Muscle layer of duodenum (tissue), 2 donors: ENCODE measurements around the gene PID1.

Experiments used
- H3K27ac ChIP-seq: one replicate; pipeline ENCODE4 v1.7.0; 2013; ENCODE audit warnings: mild to moderate bottlenecking, low read length
- H3K27me3 ChIP-seq: one replicate; pipeline ENCODE4 v1.7.0; 2013; ENCODE audit warnings: low read depth, mild to moderate bottlenecking, control low read depth, low read length
- H3K36me3 ChIP-seq, 2 donors: one replicate each; pipeline ENCODE4 v1.7.0; 2013; ENCODE audit warnings: low read length in 2 of 2, control low read depth in 1 of 2, mild to moderate bottlenecking in 1 of 2; ENCODE audit not compliant: insufficient read depth in 2 of 2, control insufficient read depth in 1 of 2
- H3K4me1 ChIP-seq, 2 donors: one replicate each; pipeline ENCODE4 v1.7.0; 2013; ENCODE audit warnings: low read length in 2 of 2, mild to moderate bottlenecking in 2 of 2, control low read depth in 1 of 2, moderate library complexity in 1 of 2; ENCODE audit not compliant: insufficient read depth in 2 of 2, control insufficient read depth in 1 of 2
- H3K4me3 ChIP-seq, 2 donors: one replicate each; pipeline ENCODE4 v1.7.0; 2013; ENCODE audit warnings: low read length in 2 of 2, low read depth in 1 of 2, mild to moderate bottlenecking in 1 of 2
- H3K9me3 ChIP-seq, 2 donors: one replicate each; pipeline ENCODE4 v1.7.0; 2013; ENCODE audit warnings: low read length in 2 of 2, control low read depth in 1 of 2, mild to moderate bottlenecking in 1 of 2; ENCODE audit not compliant: control insufficient read depth in 1 of 2
- donor health status: healthy.

PID1 gene

GRCh38 chr2:229237270-229237669 is 33.8 kb downstream of the PID1 start:
- Histone ChIP-seq H3K27me3 (no peaks in the 10 kb centered on the region), H3K27ac (no peak overlapping the region), H3K4me3 (no peak overlapping the region), H3K36me3 (no peaks in the 10 kb centered on the region), H3K9me3 (peaks cover 11 to 13% of the 10 kb centered on the region in 2 donors), H3K4me1 (no peaks in the 10 kb centered on the region)

- no peaks in the 10 kb centered on the region for H3K4me1 ChIP-seq
- H3K9me3 ChIP-seq: peaks cover 2 to 5% of the 10 kb centered on the region in 2 donors
- no peaks in the 10 kb centered on the region for H3K27me3 ChIP-seq
- H3K36me3 ChIP-seq: no peaks in the 10 kb centered on the region
- no peak overlapping the region for H3K27ac ChIP-seq
- H3K4me3 ChIP-seq: no peak overlapping the region
These were observed 35.8 kb downstream of the PID1 start for GRCh38 chr2:229235131-229235914.

DNA sequence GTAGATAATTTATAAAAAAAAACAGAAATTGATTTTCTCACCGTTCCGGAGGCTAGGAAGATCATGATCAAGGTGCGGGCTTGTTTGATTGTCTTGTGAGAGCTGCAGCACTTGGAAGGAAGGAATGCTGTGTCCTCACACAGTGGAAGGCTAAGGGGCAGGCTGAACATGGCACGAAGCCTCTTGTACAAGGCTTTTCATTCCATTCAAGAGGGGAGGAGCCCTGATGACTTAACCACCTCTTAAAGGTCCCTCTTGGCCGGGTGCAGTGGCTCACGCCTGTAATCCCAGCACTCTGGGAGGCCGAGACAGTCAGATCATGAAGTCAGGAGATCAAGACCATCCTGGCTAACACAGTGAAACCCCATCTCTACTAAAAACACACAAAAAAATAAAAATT is 39.2 kb downstream of the PID1 start:
- H3K27me3 ChIP-seq: no peaks in the 10 kb centered on the region
- peaks cover 0 to 4% of the 10 kb centered on the region in 2 donors for H3K4me1 ChIP-seq
- H3K9me3 ChIP-seq: no peaks in the 10 kb centered on the region
- H3K27ac ChIP-seq: no peak overlapping the region
- peak overlapping the region in 1 of 2 donors; percentile 17 for H3K4me3 ChIP-seq
- no peaks in the 10 kb centered on the region for H3K36me3 ChIP-seq

GRCh38 chr2:229231328-229231868 is 39.7 kb downstream of the PID1 start:
- no peaks in the 10 kb centered on the region for H3K9me3 ChIP-seq
- no peaks in the 10 kb centered on the region for H3K36me3 ChIP-seq
- peaks cover 0 to 4% of the 10 kb centered on the region in 2 donors for H3K4me1 ChIP-seq
- H3K27me3 ChIP-seq: no peaks in the 10 kb centered on the region
- H3K4me3 ChIP-seq: peak overlapping the region in 1 of 2 donors; percentile 17
- H3K27ac ChIP-seq: no peak overlapping the region

DNA sequence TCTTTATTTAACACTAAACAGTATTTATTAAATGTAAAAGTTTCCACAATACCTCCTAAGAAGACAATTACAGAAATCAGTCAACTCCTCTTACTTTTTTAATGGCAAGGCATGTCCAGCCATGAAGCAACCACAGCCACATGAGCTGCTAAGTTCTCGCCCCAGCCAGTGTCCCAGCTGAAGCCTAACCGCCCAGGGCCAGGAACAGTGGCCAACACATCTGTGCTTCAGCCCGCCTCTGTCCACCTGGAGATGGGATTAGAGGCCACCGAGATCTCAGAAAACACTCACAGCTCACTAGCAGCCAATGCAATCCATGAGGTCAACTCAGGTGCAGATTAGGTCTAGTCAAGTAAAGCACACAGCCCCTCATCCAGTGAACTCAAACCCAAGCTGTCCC is 40.2 kb downstream of the PID1 start:
- Histone ChIP-seq H3K27ac (no peak overlapping the region), H3K4me1 (peaks cover 0 to 4% of the 10 kb centered on the region in 2 donors), H3K36me3 (no peaks in the 10 kb centered on the region), H3K4me3 (peak overlapping the region in 1 of 2 donors; percentile 17), H3K27me3 (no peaks in the 10 kb centered on the region), H3K9me3 (no peaks in the 10 kb centered on the region)

GRCh38 chr2:229230256-229230655 is 40.8 kb downstream of the PID1 start:
- H3K4me3 ChIP-seq: no peak overlapping the region
- peaks cover 0 to 4% of the 10 kb centered on the region in 2 donors for H3K4me1 ChIP-seq
- H3K27me3 ChIP-seq: no peaks in the 10 kb centered on the region
- H3K9me3 ChIP-seq: no peaks in the 10 kb centered on the region
- no peak overlapping the region for H3K27ac ChIP-seq
- H3K36me3 ChIP-seq: peaks cover 0 to under 1% of the 10 kb centered on the region in 2 donors

- H3K9me3 ChIP-seq: no peaks in the 10 kb centered on the region
- peaks cover 0 to 4% of the 10 kb centered on the region in 2 donors for H3K36me3 ChIP-seq
- H3K27ac ChIP-seq: no peak overlapping the region
- H3K4me1 ChIP-seq: peaks cover 0 to 4% of the 10 kb centered on the region in 2 donors
- no peak overlapping the region for H3K4me3 ChIP-seq
- H3K27me3 ChIP-seq: no peaks in the 10 kb centered on the region
These were observed 44.7 kb downstream of the PID1 start for GRCh38 chr2:229226382-229226781.

DNA sequence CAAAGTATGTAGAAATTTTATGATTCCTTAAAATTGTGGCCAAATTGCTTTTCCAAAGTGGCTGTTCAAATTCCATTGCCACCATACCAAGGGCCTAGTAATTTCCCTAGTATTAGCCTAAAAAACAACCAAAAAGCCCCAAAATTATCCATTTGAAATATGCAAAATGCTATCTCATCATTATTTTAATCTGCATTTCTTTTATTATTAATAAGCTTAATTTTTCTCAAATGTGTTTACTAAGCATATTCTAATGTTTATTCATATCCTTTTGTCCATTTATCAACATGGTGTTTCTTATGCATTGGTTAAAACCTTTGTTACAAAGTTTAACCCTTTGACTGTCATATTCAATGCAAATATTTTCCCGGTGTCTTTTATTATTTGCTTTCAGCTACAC is 48.0 kb downstream of the PID1 start:
- no peaks in the 10 kb centered on the region for H3K4me1 ChIP-seq
- H3K9me3 ChIP-seq: no peaks in the 10 kb centered on the region
- no peaks in the 10 kb centered on the region for H3K27me3 ChIP-seq
- no peak overlapping the region for H3K4me3 ChIP-seq
- no peak overlapping the region for H3K27ac ChIP-seq
- H3K36me3 ChIP-seq: peaks cover 0 to 4% of the 10 kb centered on the region in 2 donors

- Histone ChIP-seq H3K36me3 (peaks cover 0 to 4% of the 10 kb centered on the region in 2 donors), H3K4me3 (no peak overlapping the region), H3K4me1 (no peaks in the 10 kb centered on the region), H3K27me3 (no peaks in the 10 kb centered on the region), H3K9me3 (no peaks in the 10 kb centered on the region), H3K27ac (no peak overlapping the region)
These were observed 49.4 kb downstream of the PID1 start for GRCh38 chr2:229221641-229222040.

DNA sequence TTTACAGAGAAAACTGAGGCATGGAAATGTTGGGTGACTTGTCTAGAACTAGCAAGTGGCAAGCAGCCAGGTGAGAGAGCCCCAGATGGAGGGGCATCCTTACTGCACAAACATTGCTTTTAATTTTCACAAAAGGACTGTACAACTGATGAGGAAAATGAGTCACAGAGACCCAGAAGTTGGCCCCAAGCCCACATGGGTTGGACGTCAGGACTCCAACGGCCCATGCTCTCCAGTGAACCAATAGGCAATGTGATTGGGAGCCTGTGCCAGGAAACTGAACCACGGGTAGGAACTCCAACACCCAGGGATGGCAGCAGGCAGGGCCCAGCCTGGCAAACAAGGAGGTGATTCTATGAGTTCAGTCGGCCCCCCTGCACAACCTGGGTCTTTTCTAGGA is 50.8 kb downstream of the PID1 start:
- Histone ChIP-seq H3K4me3 (no peak overlapping the region), H3K9me3 (no peaks in the 10 kb centered on the region), H3K27me3 (no peaks in the 10 kb centered on the region), H3K36me3 (peaks cover 0 to 3% of the 10 kb centered on the region in 2 donors), H3K4me1 (no peaks in the 10 kb centered on the region), H3K27ac (no peak overlapping the region)

GRCh38 chr2:229218329-229218921 is 52.7 kb downstream of the PID1 start:
- Histone ChIP-seq H3K4me1 (no peaks in the 10 kb centered on the region), H3K4me3 (no peak overlapping the region), H3K27me3 (no peaks in the 10 kb centered on the region), H3K27ac (no peak overlapping the region), H3K9me3 (no peaks in the 10 kb centered on the region), H3K36me3 (no peaks in the 10 kb centered on the region)
